ENCODE data around the gene PMM1. TPM values are rescaled to one million over a fixed set of nuclear protein-coding genes. Genes with fewer than 3 reads are reported as not detected.
"Not testable (repeated sequence)": the region's sequence is repeated elsewhere in the genome, so short reads cannot be mapped to it uniquely, and the experiment has no call there.

The PMM1 gene
- 49.7 and 49.8 TPM in 2 replicates for total RNA-seq
- long read RNA-seq, transcript PMM1-201 (8 exons, 1,298 nt) = major isoform, 92 of 106 reads
- long read RNA-seq, partial matches to known transcripts = 1 of 106 reads
- long read RNA-seq, other reads (novel, unspliced or antisense) = 9 of 106 reads

DNA sequence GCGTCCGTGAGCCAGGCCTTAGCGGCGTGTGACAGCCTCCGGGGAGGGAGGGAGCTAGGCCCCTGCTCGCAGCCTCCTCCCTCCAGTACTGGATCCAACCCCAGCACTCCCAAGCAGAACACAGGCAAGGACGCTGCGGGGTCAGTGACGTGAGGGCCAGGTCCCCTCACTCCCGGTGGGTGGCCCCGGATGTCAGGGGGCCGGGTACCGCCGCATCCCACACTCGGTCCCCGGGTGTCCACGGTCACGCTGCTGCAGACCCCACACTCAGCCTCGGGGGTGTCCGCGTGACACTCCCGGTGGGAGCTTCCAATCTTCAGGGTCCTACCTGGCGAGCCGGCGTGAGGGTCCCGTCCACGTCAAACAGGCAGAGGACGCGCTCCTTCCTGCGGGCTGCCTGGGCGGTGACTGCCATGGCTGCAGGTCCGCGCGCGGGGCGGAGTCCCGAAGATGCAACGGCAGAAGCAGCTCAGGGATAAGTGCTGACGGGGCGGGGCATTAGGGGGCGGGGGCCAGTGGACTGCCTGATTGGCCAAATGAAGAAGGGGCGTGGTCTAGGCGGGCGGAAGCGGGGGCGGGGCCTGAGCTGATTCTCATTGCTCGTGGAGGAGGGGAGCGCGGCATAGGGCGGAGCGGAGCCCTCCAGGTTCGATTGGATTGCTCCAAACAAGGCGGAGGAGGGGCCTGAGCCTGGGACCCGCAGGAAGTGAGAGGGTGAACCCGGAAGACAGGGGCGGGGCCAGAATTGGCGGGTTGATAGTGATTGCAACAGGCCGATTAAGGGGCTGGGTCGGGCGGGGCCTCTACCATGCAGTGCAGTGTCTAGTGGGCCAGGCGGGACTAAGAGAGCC is at the start of gene PMM1:
PMM1 (minus strand) TSS at position 450 of the 851 bp plus-strand sequence; CDS start at position 415, 35 bp downstream.
- TF ChIP-seq, protein P1, sequence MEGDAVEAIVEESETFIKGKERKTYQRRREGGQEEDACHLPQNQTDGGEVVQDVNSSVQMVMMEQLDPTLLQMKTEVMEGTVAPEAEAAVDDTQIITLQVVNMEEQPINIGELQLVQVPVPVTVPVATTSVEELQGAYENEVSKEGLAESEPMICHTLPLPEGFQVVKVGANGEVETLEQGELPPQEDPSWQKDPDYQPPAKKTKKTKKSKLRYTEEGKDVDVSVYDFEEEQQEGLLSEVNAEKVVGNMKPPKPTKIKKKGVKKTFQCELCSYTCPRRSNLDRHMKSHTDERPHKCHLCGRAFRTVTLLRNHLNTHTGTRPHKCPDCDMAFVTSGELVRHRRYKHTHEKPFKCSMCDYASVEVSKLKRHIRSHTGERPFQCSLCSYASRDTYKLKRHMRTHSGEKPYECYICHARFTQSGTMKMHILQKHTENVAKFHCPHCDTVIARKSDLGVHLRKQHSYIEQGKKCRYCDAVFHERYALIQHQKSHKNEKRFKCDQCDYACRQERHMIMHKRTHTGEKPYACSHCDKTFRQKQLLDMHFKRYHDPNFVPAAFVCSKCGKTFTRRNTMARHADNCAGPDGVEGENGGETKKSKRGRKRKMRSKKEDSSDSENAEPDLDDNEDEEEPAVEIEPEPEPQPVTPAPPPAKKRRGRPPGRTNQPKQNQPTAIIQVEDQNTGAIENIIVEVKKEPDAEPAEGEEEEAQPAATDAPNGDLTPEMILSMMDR (IDR thresholded peaks at IDR 0.05) = no peak
- DNase-seq (ENCODE audit: extremely low spot score, unreplicated experiment) = peak; percentile 100
- Mint-ChIP-seq H3K4me1 (ENCODE audit: unreplicated experiment) (peaks cover 22% of the 10 kb centered on the region), H3K36me3 (ENCODE audit: unreplicated experiment) (no peaks in the 10 kb centered on the region), H3K4me3 (ENCODE audit: unreplicated experiment) (peak within 1 kb of the TSS; percentile 92), H3K9me3 (ENCODE audit: unreplicated experiment) (no peaks in the 10 kb centered on the region), H3K27ac (ENCODE audit: unreplicated experiment) (peak within 1 kb of the TSS; percentile 92), H3K27me3 (ENCODE audit: unreplicated experiment) (no peaks in the 10 kb centered on the region)

DNA sequence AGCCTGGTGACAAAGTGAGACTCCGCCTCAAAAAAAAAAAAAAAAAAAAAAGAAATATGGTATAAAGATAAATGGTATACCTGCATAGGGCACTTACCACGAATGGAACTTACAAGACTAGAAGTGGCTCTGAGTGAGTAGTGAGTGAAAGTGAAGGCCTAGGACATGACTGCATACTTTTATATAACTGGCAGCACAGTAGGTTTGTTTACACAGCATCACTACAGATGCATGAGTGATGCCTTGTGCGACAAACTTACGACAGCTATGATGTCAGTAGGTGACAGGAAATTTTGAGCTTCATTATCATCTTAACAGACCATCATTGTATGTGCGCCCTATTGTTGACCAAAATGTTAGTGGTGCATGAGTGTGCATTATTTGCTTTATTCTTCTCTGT is 49.1 kb upstream of the PMM1 start:
- H3K9me3 Mint-ChIP-seq (ENCODE audit: unreplicated experiment) = no peaks in the 10 kb centered on the region
- no peak overlapping the region for H3K4me3 Mint-ChIP-seq (ENCODE audit: unreplicated experiment)
- H3K27me3 Mint-ChIP-seq (ENCODE audit: unreplicated experiment) = no peaks in the 10 kb centered on the region
- H3K36me3 Mint-ChIP-seq (ENCODE audit: unreplicated experiment) = peaks cover 47% of the 10 kb centered on the region
- H3K27ac Mint-ChIP-seq (ENCODE audit: unreplicated experiment) = no peak overlapping the region
- TF ChIP-seq, protein P1 (IDR thresholded peaks at IDR 0.05) = no peak
- H3K4me1 Mint-ChIP-seq (ENCODE audit: unreplicated experiment) = no peaks in the 10 kb centered on the region
- DNase-seq (ENCODE audit: extremely low spot score, unreplicated experiment) = no peak

DNA sequence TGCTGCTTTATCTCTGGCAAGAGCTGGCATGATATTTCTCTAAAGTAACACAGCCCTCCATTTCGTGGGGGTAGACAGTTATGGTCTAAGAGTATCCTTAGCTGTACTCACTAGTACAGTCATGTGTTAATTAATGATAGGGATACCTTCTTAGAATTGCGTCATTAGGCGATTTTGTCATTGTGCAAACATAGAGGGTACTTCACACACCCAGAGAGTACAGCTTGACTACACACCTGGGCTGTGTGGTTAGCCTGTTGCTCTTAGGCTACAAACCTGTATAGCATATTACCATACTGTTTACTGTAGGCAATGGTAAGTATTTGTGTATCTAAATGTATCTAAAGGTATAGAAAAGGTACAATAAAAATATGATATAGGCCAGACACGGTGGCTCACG is 48.5 kb upstream of the PMM1 start:
- Mint-ChIP-seq H3K27ac (ENCODE audit: unreplicated experiment) (no peak overlapping the region), H3K36me3 (ENCODE audit: unreplicated experiment) (peaks cover 48% of the 10 kb centered on the region), H3K9me3 (ENCODE audit: unreplicated experiment) (no peaks in the 10 kb centered on the region), H3K4me3 (ENCODE audit: unreplicated experiment) (no peak overlapping the region), H3K4me1 (ENCODE audit: unreplicated experiment) (no peaks in the 10 kb centered on the region), H3K27me3 (ENCODE audit: unreplicated experiment) (no peaks in the 10 kb centered on the region)
- no peak for DNase-seq (ENCODE audit: extremely low spot score, unreplicated experiment)
- TF ChIP-seq, protein P1 (IDR thresholded peaks at IDR 0.05) = no peak

DNA sequence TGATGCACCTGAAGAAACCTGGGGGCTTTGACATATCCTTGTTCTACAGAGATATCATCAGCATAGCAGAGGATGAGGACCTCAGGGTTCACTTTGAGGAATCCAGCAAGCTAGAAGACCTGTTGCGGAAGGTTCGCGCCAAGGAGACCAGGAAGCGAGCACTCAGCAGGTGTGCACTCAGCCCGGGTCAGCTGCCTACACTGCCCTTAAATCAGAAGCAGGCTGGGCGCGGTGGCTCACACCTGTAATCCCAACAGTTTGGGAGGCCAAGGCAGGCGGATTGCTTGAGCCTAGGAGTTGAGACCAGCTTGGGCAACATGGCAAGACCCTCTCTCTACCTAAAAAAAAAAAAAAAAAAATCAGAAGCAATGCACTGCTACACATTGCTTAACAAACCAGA is 48.0 kb upstream of the PMM1 start:
- H3K4me1 Mint-ChIP-seq (ENCODE audit: unreplicated experiment); H3K4me3 Mint-ChIP-seq (ENCODE audit: unreplicated experiment); H3K27ac Mint-ChIP-seq (ENCODE audit: unreplicated experiment); DNase-seq (ENCODE audit: extremely low spot score, unreplicated experiment); H3K27me3 Mint-ChIP-seq (ENCODE audit: unreplicated experiment); H3K9me3 Mint-ChIP-seq (ENCODE audit: unreplicated experiment): not testable (repeated sequence)
- peaks cover 48% of the 10 kb centered on the region for H3K36me3 Mint-ChIP-seq (ENCODE audit: unreplicated experiment)

DNA sequence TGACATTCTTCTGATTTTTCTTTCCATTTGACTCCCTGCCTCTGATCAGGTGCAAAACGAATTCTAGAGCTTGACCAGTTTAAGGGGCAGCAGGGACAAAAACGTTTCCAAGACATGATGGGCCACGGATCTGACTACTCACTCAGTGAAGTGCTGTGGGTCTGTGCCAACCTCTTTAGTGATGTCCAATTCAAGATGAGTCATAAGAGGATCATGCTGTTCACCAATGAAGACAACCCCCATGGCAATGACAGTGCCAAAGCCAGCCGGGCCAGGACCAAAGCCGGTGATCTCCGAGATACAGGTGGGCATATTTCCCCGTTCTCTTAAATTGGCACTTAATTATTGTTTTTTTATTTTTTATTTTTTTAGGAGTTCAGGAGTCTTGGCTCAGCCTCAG is 46.8 kb upstream of the PMM1 start:
- Mint-ChIP-seq H3K27me3 (ENCODE audit: unreplicated experiment) (no peaks in the 10 kb centered on the region), H3K9me3 (ENCODE audit: unreplicated experiment) (no peaks in the 10 kb centered on the region), H3K4me1 (ENCODE audit: unreplicated experiment) (no peaks in the 10 kb centered on the region), H3K4me3 (ENCODE audit: unreplicated experiment) (no peak overlapping the region), H3K36me3 (ENCODE audit: unreplicated experiment) (peaks cover 39% of the 10 kb centered on the region), H3K27ac (ENCODE audit: unreplicated experiment) (no peak overlapping the region)
- DNase-seq (ENCODE audit: extremely low spot score, unreplicated experiment) = no peak
- TF ChIP-seq, protein P1 (IDR thresholded peaks at IDR 0.05) = no peak

DNA sequence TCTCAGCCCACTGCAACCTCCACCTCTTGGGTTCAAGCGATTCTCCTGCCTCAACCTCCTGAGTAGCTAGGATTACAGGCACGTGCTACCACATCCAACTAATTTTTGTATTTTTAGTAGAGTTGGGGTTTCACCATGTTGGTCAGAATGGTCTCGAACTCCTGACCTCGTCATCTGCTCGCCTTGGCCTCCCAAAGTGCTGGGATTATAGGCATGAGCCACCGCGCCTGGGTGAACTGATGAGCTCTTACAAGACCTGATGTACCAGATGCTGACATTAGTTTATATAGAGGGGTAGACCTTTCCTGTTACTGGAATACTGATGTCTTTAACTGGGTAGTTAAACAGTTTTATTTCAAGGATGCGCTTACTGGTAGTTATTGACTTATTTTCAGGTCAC is 45.0 kb upstream of the PMM1 start:
- not testable (repeated sequence) for H3K27me3 Mint-ChIP-seq (ENCODE audit: unreplicated experiment); H3K27ac Mint-ChIP-seq (ENCODE audit: unreplicated experiment); H3K4me3 Mint-ChIP-seq (ENCODE audit: unreplicated experiment); H3K9me3 Mint-ChIP-seq (ENCODE audit: unreplicated experiment); H3K4me1 Mint-ChIP-seq (ENCODE audit: unreplicated experiment); DNase-seq (ENCODE audit: extremely low spot score, unreplicated experiment)
- H3K36me3 Mint-ChIP-seq (ENCODE audit: unreplicated experiment) = peaks cover 32% of the 10 kb centered on the region

DNA sequence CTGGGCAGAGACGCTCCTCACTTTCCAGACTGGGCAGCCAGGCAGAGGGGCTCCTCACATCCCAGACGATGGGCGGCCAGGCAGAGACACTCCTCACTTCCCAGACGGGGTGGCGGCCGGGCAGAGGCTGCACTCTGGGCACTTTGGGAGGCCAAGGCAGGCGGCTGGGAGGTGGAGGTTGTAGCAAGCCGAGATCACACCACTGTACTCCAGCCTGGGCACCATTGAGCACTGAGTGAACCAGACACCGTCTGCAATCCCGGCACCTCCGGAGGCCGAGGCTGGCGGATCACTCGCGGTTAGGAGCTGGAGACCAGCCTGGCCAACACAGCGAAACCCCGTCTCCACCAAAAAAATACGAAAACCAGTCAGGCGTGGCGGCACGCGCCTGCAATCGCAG is 42.0 kb upstream of the PMM1 start:
- H3K4me3 Mint-ChIP-seq (ENCODE audit: unreplicated experiment); H3K4me1 Mint-ChIP-seq (ENCODE audit: unreplicated experiment); H3K27me3 Mint-ChIP-seq (ENCODE audit: unreplicated experiment); DNase-seq (ENCODE audit: extremely low spot score, unreplicated experiment); H3K27ac Mint-ChIP-seq (ENCODE audit: unreplicated experiment); H3K9me3 Mint-ChIP-seq (ENCODE audit: unreplicated experiment): not testable (repeated sequence)
- peaks cover 44% of the 10 kb centered on the region for H3K36me3 Mint-ChIP-seq (ENCODE audit: unreplicated experiment)

DNA sequence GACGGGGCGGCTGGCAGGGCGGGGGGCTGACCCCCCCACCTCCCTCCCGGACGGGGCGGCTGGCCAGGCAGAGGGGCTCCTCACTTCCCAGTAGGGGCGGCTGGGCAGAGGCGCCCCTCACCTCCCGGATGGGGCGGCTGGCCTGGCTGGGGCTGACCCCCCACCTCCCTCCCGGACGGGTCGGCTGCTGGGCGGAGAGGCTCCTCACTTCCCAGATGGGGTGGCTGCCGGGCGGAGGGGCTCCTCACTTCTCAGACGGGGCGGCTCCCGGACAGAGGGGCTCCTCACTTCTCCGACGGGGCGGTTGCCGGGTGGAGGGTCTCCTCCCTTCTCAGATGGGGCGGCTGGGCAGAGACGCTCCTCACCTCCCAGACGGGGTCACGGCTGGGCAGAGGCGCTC is 41.5 kb upstream of the PMM1 start:
- H3K27ac Mint-ChIP-seq (ENCODE audit: unreplicated experiment); DNase-seq (ENCODE audit: extremely low spot score, unreplicated experiment); H3K4me1 Mint-ChIP-seq (ENCODE audit: unreplicated experiment); H3K9me3 Mint-ChIP-seq (ENCODE audit: unreplicated experiment); H3K27me3 Mint-ChIP-seq (ENCODE audit: unreplicated experiment); H3K4me3 Mint-ChIP-seq (ENCODE audit: unreplicated experiment): not testable (repeated sequence)
- H3K36me3 Mint-ChIP-seq (ENCODE audit: unreplicated experiment) = peaks cover 39% of the 10 kb centered on the region
